CD4-positive, alpha-beta T cell treated with Interferon gamma for 1 hour (primary cell): ENCODE results near the gene ACOT7.
"Not testable (repeated sequence)": the region's sequence is repeated elsewhere in the genome, so short reads cannot be mapped to it uniquely, and the experiment has no call there.

ENCODE experiments used
- DNase-seq: peaks from one replicate; pipeline ENCODE4 v3.0.0-alpha.2; 2020

The ACOT7 gene

GRCh38 chr1:6395781-6396244 is 2.2 kb upstream of the ACOT7 start:
- not testable (repeated sequence) for DNase-seq

- not testable (repeated sequence) for DNase-seq
These were observed 1.6 kb upstream of the ACOT7 start for GRCh38 chr1:6395130-6395529.

- no peak for DNase-seq
These were observed 663 bp downstream of the ACOT7 start for GRCh38 chr1:6392809-6393399.

GRCh38 chr1:6391951-6392808 is 1.4 kb downstream of the ACOT7 start:
- no peak for DNase-seq

GRCh38 chr1:6389971-6390370 is 3.6 kb downstream of the ACOT7 start:
- DNase-seq, result no peak

GRCh38 chr1:6386371-6386949 is 7.1 kb downstream of the ACOT7 start:
- no peak for DNase-seq

GRCh38 chr1:6385488-6386191 is 7.9 kb downstream of the ACOT7 start:
- DNase-seq, result no peak

- DNase-seq, result no peak
These were observed 8.6 kb downstream of the ACOT7 start for GRCh38 chr1:6384962-6385361.

- no peak for DNase-seq
These were observed 9.4 kb downstream of the ACOT7 start for GRCh38 chr1:6384135-6384534.

GRCh38 chr1:6380037-6380436 is 13.5 kb downstream of the ACOT7 start:
- DNase-seq, result no peak

- DNase-seq, result no peak
These were observed 15.3 kb downstream of the ACOT7 start for GRCh38 chr1:6378096-6378746.

- DNase-seq, result no peak
These were observed 19.4 kb downstream of the ACOT7 start for GRCh38 chr1:6373961-6374720.

- not testable (repeated sequence) for DNase-seq
These were observed 21.3 kb downstream of the ACOT7 start for GRCh38 chr1:6372236-6372635.

- no peak for DNase-seq
These were observed 23.6 kb downstream of the ACOT7 start for GRCh38 chr1:6370006-6370405.

GRCh38 chr1:6367381-6368012 is 26.1 kb downstream of the ACOT7 start:
- DNase-seq, result no peak

- DNase-seq, result peak; percentile 73
These were observed 28.5 kb downstream of the ACOT7 start for GRCh38 chr1:6365047-6365446.

- peak; percentile 48 for DNase-seq
These were observed 30.3 kb downstream of the ACOT7 start for GRCh38 chr1:6363085-6363884.

GRCh38 chr1:6361124-6361775 is 32.3 kb downstream of the ACOT7 start:
- DNase-seq, result no peak

GRCh38 chr1:6360517-6361070 is 33.0 kb downstream of the ACOT7 start:
- no peak for DNase-seq

GRCh38 chr1:6360117-6360496 is 33.5 kb downstream of the ACOT7 start:
- no peak for DNase-seq
